ENCODE measurements around the gene PALB2. TPM values are rescaled to one million over a fixed set of nuclear protein-coding genes. Genes with fewer than 3 reads are reported as not detected.

Gene PALB2
- total RNA-seq, 1 donor from 2014 or later = 10.1 TPM

DNA sequence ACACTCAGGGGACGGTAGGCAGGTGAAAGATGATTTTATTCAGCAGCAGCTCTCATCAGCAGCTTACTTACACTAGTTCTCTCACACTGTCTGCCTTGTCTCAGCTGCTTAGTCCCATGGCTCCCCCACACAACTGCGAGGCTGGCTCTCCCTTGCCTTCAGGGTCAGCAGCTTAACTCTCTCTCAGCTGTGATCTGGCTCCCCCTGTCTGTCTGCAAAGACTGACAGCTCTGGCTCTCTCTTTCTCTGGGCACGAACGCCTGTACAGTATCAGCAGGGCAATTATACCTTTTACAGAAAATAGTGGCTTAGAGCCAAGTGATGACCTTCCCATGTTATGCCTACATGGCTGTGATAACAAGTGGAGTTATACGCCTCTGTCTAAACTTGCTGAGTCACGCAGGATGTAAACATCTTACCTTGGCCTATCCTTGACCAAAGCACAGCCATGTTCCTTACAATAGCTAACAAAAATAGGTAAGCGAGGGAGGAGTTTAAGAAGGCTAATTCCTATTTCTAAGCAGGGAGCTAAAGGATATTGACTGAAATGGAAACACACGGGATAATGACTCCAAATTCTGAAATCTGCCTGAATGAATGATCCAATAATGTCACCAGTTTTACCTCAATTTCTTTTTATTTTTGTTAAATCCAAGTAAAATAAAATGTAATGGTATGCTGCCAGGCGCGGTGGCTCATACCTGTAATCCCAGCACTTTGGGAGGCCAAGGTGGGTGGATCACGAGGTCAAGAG is 43.9 kb downstream of the PALB2 start:
- TF ChIP-seq POLR2AphosphoS5 (IDR thresholded peaks at IDR 0.05; ENCODE audit: insufficient read depth in 1 of 2, low read depth in 1 of 2) = no peak
- TF ChIP-seq, protein P1, sequence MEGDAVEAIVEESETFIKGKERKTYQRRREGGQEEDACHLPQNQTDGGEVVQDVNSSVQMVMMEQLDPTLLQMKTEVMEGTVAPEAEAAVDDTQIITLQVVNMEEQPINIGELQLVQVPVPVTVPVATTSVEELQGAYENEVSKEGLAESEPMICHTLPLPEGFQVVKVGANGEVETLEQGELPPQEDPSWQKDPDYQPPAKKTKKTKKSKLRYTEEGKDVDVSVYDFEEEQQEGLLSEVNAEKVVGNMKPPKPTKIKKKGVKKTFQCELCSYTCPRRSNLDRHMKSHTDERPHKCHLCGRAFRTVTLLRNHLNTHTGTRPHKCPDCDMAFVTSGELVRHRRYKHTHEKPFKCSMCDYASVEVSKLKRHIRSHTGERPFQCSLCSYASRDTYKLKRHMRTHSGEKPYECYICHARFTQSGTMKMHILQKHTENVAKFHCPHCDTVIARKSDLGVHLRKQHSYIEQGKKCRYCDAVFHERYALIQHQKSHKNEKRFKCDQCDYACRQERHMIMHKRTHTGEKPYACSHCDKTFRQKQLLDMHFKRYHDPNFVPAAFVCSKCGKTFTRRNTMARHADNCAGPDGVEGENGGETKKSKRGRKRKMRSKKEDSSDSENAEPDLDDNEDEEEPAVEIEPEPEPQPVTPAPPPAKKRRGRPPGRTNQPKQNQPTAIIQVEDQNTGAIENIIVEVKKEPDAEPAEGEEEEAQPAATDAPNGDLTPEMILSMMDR (IDR thresholded peaks at IDR 0.05) = no peak
- no peak for TF ChIP-seq POLR2A (IDR thresholded peaks at IDR 0.05)
- peaks cover 21% of the 10 kb centered on the region for H3K4me1 ChIP-seq
- DNase-seq (ENCODE audit: extremely low spot score in 2 of 2) = no peak
- H3K9me3 ChIP-seq = no peaks in the 10 kb centered on the region
- no peak overlapping the region for H3K4me3 ChIP-seq
- H3K36me3 ChIP-seq = peaks cover 0 to 11% of the 10 kb centered on the region in 2 donors
- intact Hi-C loops (cut with DNase I) = no loop called here
- H3K27me3 ChIP-seq = no peaks in the 10 kb centered on the region
- H3K27ac ChIP-seq = no peak overlapping the region

DNA sequence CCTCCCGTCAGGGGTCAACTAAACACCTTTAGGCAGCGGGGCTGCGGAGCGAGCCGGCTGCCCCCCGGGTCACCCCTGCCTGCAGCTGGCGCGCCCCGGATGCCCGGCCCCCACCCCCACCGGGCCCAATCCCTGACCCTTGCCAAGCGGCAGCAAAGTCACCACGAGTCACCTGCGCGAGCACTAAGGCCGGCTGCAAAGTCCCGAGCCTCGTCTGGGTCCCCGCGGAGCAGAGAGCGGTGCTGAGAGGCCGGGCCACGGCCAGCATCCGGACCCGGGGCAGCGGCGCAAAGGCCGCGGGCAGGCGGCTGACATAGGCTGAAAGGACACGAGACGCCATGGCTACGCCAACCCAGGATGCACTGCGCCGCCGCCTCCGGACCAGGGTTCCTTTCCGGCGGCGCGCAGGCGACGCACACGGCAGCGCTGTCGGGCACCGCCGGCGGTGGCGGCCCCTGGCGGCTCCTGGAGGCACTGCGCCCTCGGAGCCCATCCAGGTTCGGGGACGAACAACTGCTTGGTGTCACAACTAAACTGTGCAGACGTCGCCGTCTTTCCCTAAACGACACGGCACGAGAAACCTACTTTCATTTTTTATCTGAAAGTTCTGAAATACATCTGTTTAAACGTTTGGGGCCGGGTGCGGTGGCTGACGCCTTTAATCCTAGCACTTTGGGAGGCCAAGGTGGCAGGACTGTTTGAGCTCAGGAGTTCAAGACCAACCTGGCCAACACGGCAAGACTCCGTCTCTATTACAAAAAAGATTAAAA is 45.0 kb downstream of the PALB2 start, which contains the start of gene NDUFAB1:
Gene NDUFAB1 (minus strand): TSS at position 366 of the 770 bp plus-strand sequence. CDS start 26 bp downstream, at position 340.
- Histone ChIP-seq H3K27me3 (no peaks in the 10 kb centered on the region), H3K4me3 (peak within 1 kb of the TSS; percentile 85 to 91), H3K27ac (peak within 1 kb of the TSS; percentile 70), H3K9me3 (no peaks in the 10 kb centered on the region), H3K4me1 (peaks cover 21% of the 10 kb centered on the region), H3K36me3 (peaks cover 0 to 6% of the 10 kb centered on the region in 2 donors)
- TF ChIP-seq POLR2A (IDR thresholded peaks at IDR 0.05) (no peak), POLR2AphosphoS5 (IDR thresholded peaks at IDR 0.05; ENCODE audit: insufficient read depth in 1 of 2, low read depth in 1 of 2) (peak in 1 of 2 donors; percentile 73)
- TF ChIP-seq, protein P1 (IDR thresholded peaks at IDR 0.05) = peak; percentile 85 to 100 (median 98)
- intact Hi-C loops (cut with DNase I) = no loop called here
- no peak for DNase-seq (ENCODE audit: extremely low spot score in 2 of 2)

DNA sequence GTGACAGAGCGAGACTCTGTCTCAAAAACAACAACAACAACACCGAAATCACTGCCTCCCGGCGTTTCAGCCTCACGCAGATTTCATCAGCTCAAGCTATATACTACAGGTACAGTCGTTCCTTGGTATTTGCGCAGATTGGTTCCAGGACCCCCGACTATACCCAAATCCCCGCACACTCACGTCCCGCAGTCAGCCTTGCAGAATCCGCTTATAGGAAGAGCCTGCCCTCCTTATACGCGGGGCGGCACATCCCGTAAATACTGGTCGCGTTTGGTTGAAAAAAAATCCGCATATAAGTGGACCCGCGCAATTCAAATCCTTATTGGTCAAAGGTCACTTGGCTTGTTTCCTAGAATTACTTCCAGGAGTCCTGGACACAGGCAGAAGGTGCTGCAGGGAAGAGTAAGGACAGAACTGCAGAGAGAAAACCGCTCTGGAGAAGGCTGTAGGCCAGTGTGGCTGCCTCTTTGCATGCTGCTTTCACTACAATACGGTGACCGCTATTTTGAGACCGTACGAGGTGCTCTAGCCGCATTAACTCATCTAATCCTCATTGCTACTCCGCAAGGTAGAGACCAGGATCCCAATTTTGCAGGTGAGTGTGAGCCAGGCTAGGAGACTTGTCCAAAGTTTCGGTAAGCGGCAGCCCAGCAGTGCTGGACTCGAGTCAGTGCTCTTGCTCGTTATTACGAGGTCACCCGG is 45.7 kb downstream of the PALB2 start:
- no peak for DNase-seq (ENCODE audit: extremely low spot score in 2 of 2)
- Histone ChIP-seq H3K27ac (peak overlapping the region; percentile 70), H3K4me3 (peak overlapping the region; percentile 85 to 91), H3K36me3 (peaks cover 0 to 10% of the 10 kb centered on the region in 2 donors), H3K9me3 (no peaks in the 10 kb centered on the region), H3K4me1 (peaks cover 21% of the 10 kb centered on the region), H3K27me3 (no peaks in the 10 kb centered on the region)
- TF ChIP-seq POLR2AphosphoS5 (IDR thresholded peaks at IDR 0.05; ENCODE audit: insufficient read depth in 1 of 2, low read depth in 1 of 2) = no peak
- TF ChIP-seq, protein P1 (IDR thresholded peaks at IDR 0.05) = no peak
- TF ChIP-seq POLR2A (IDR thresholded peaks at IDR 0.05) = no peak
- intact Hi-C loops (cut with DNase I) = no loop called here

DNA sequence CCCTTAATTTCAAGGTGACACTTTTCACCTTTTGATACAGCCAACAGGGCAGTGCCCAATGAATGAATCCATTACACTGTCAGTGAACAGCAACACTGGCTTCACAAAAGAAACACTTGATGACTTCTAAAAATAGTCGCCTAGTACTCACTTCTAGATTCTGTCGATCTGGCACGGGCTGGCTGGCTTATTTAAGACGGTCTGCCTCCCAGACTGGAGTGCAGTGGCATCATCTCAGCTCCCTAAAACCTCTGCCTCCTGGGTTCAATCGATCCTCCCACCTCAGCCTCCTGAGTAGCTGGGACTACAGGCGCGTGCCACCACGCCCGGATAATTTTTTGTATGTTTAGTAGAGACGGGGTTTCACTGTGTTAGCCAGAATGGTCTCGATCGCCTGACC is 46.9 kb downstream of the PALB2 start:
- Histone ChIP-seq H3K4me3 (no peak overlapping the region), H3K4me1 (peaks cover 21% of the 10 kb centered on the region), H3K27ac (no peak overlapping the region), H3K27me3 (no peaks in the 10 kb centered on the region), H3K36me3 (peaks cover 0 to 19% of the 10 kb centered on the region in 2 donors), H3K9me3 (no peaks in the 10 kb centered on the region)
- intact Hi-C loops (cut with DNase I) = no loop called here
- DNase-seq (ENCODE audit: extremely low spot score in 2 of 2) = no peak
- TF ChIP-seq POLR2AphosphoS5 (IDR thresholded peaks at IDR 0.05; ENCODE audit: insufficient read depth in 1 of 2, low read depth in 1 of 2) = no peak
- no peak for TF ChIP-seq POLR2A (IDR thresholded peaks at IDR 0.05)
- TF ChIP-seq, protein P1 (IDR thresholded peaks at IDR 0.05) = no peak

Measured in vagina (tissue), 2 donors.